ENCODE data around the gene ADAM19.

GRCh38 chr5:157607371-157608161, 32.0 kb upstream of the ADAM19 start:
- TF ChIP-seq CTCF (IDR thresholded peaks at IDR 0.05) (no peak), POLR2A (IDR thresholded peaks at IDR 0.05) (no peak)

All from body of pancreas (tissue), 4 donors.